HepG2 (cell line): ENCODE results near the gene ARMH4. TPM values are rescaled to one million over a fixed set of nuclear protein-coding genes. Genes with fewer than 3 reads are reported as not detected.

ENCODE experiments used
- CENPX ChIP-seq: sonication (generic); formaldehyde crosslinking; IDR thresholded peaks from 2 replicates; pipeline ENCODE4 v1.9.0; 2021; ENCODE audit warnings: mild to moderate bottlenecking, missing genetic modification reagents, moderate library complexity
- CHD2 ChIP-seq: IDR thresholded peaks from 2 replicates; pipeline ENCODE4 v1.6.1; 2011; ENCODE audit warnings: low read depth, low read length, improper control_type of control experiment
- GTF2F1 ChIP-seq: fragments of 150-350 bp; IDR thresholded peaks from 2 replicates; pipeline ENCODE4 v1.6.1; 2014; ENCODE audit warnings: low read length
- HOXD1 ChIP-seq: sonication (generic); formaldehyde crosslinking; IDR thresholded peaks from 2 replicates; pipeline ENCODE4 v1.5.0; 2020; ENCODE audit warnings: missing genetic modification reagents
- MAFF ChIP-seq: IDR thresholded peaks from 2 replicates; pipeline ENCODE4 v1.6.1; 2011; ENCODE audit warnings: low read depth, low read length, improper control_type of control experiment
- MAFK ChIP-seq, 2 experiments: IDR thresholded peaks in 1 of 2; conservative IDR thresholded peaks in 1 of 2; 2 replicates each; pipeline ENCODE4 v1.6.1; 2011; ENCODE audit warnings: improper control_type of control experiment in 2 of 2, low read length in 2 of 2
- NFYC ChIP-seq: IDR thresholded peaks from 2 replicates; pipeline ENCODE4 v1.6.1; 2016; ENCODE audit warnings: missing genetic modification reagents, missing compliant biosample characterization
- NR3C1 ChIP-seq: sonication (generic); formaldehyde crosslinking; IDR thresholded peaks from 2 replicates; pipeline ENCODE4 v1.4.0; 2020; ENCODE audit warnings: missing genetic modification reagents
- SALL2 ChIP-seq: sonication (generic); formaldehyde crosslinking; IDR thresholded peaks from 2 replicates; pipeline ENCODE4 v1.8.1; 2023; ENCODE audit warnings: mild to moderate bottlenecking, missing genetic modification reagents, inconsistent platforms
- SIN3A ChIP-seq: IDR thresholded peaks from 2 replicates; pipeline ENCODE4 v1.6.1; 2011; ENCODE audit warnings: low read depth, mild to moderate bottlenecking, control low read depth, low read length, borderline replicate concordance
- ZKSCAN8 ChIP-seq: IDR thresholded peaks from 2 replicates; pipeline ENCODE4 v1.6.1; 2016; ENCODE audit warnings: borderline replicate concordance, missing genetic modification reagents, missing compliant biosample characterization
- ZNF180 ChIP-seq: sonication (generic); formaldehyde crosslinking; IDR thresholded peaks from 2 replicates; pipeline ENCODE4 v1.4.0; 2020; ENCODE audit warnings: low read depth, missing genetic modification reagents, borderline replicate concordance
- ZNF350 ChIP-seq: sonication (generic); formaldehyde crosslinking; IDR thresholded peaks from 2 replicates; pipeline ENCODE4 v1.4.0; 2020; ENCODE audit warnings: mild to moderate bottlenecking, low read depth, missing genetic modification reagents, borderline replicate concordance
- ZNF451 ChIP-seq: sonication (generic); formaldehyde crosslinking; IDR thresholded peaks from 2 replicates; pipeline ENCODE4 v1.5.0; 2020; ENCODE audit warnings: mild to moderate bottlenecking, missing genetic modification reagents
- ZNF546 ChIP-seq: sonication (generic); formaldehyde crosslinking; conservative IDR thresholded peaks from 2 replicates; pipeline ENCODE4 v1.8.1; 2023; ENCODE audit warnings: mild to moderate bottlenecking, missing genetic modification reagents
- ZNF547 ChIP-seq: sonication (generic); formaldehyde crosslinking; IDR thresholded peaks from 2 replicates; pipeline ENCODE4 v1.5.1; 2020; ENCODE audit warnings: mild to moderate bottlenecking, missing genetic modification reagents
- ZNF567 ChIP-seq: sonication (generic); formaldehyde crosslinking; IDR thresholded peaks from 2 replicates; pipeline ENCODE4 v1.8.1; 2023; ENCODE audit warnings: mild to moderate bottlenecking, missing genetic modification reagents, borderline replicate concordance
- ZNF605 ChIP-seq: sonication (generic); formaldehyde crosslinking; IDR thresholded peaks from 2 replicates; pipeline ENCODE4 v1.8.0; 2022; ENCODE audit warnings: mild to moderate bottlenecking, missing genetic modification reagents
- polyA plus RNA-seq, 8 experiments: library from polyadenylated mRNA; depleted of rRNA in 3 of 8; stranded (reverse) in 7 of 8; unstranded in 1 of 8; fragments of >200 nt; fragmentation: Illumina TruSeq in 4 of 8; extraction: Trizol in 4 of 8; gene quantifications; 2 replicates each; pipeline versions ENCODE4 v1.2.1 to v1.2.3, GENCODE V29; 2011 to 2016; ENCODE audit warnings: low read depth in 4 of 8, missing spikeins in 1 of 8, mixed read lengths in 1 of 8; ENCODE audit not compliant: insufficient read depth in 1 of 8
- total RNA-seq, 5 experiments: library from RNA; depleted of rRNA; stranded (reverse); fragments of >200 nt; fragmentation: Illumina TruSeq; extraction: Trizol; gene quantifications; 2 replicates each; pipeline ENCODE4 v1.2.3, GENCODE V29; 2016; ENCODE audit warnings: low read depth in 1 of 5
- TF ChIP-seq, protein P1 (sequence below): sonication (generic); formaldehyde crosslinking; IDR thresholded peaks from 2 replicates; pipeline ENCODE4 v1.4.0; 2020; ENCODE audit warnings: missing genetic modification reagents
- TF ChIP-seq, protein P2 (sequence below): IDR thresholded peaks from 2 replicates; pipeline ENCODE4 v1.4.0; 2020; ENCODE audit warnings: mild to moderate bottlenecking, missing genetic modification reagents
- TF ChIP-seq, protein P3 (sequence below): IDR thresholded peaks from 2 replicates; pipeline ENCODE4 v1.6.1; 2016; ENCODE audit warnings: low read depth
- TF ChIP-seq, protein P4 (sequence below): sonication (generic); formaldehyde crosslinking; IDR thresholded peaks from 2 replicates; pipeline ENCODE4 v1.4.0; 2020; ENCODE audit warnings: missing genetic modification reagents
- TF ChIP-seq, protein P5 (sequence below): sonication (generic); formaldehyde crosslinking; IDR thresholded peaks from 2 replicates; pipeline ENCODE4 v1.5.0; 2020; ENCODE audit warnings: mild to moderate bottlenecking, missing genetic modification reagents

ARMH4 gene
- total and polyA plus RNA-seq, 2 of the 13 experiments (the other 11 are each of a cell fraction or from before 2014, with no cell fraction given) = 0.02 to 0.18 TPM

DNA sequence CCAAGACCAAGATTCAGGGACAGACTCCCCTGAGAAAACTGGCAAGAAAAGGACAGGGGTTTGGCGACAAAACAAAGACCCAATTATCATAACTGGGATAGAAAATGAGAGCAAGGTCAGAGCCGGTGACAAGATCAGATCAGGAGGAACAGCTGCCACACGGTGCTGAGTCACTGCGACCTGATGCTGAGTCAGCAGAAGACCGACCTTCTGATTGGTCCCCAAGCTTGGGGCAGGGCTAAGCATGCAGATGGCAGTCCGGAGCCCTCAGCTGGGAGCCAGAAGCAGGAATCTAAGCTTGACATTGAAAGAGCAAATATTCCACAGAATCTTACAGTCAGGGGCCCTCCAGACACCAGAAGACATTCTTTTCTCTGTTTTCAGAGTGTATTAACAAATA, 19.1 kb upstream of the ARMH4 start (continued):
- TF ChIP-seq, protein P1, sequence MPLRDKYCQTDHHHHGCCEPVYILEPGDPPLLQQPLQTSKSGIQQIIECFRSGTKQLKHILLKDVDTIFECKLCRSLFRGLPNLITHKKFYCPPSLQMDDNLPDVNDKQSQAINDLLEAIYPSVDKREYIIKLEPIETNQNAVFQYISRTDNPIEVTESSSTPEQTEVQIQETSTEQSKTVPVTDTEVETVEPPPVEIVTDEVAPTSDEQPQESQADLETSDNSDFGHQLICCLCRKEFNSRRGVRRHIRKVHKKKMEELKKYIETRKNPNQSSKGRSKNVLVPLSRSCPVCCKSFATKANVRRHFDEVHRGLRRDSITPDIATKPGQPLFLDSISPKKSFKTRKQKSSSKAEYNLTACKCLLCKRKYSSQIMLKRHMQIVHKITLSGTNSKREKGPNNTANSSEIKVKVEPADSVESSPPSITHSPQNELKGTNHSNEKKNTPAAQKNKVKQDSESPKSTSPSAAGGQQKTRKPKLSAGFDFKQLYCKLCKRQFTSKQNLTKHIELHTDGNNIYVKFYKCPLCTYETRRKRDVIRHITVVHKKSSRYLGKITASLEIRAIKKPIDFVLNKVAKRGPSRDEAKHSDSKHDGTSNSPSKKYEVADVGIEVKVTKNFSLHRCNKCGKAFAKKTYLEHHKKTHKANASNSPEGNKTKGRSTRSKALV (CRISPR knock-in tag) = no peak
- TF ChIP-seq SIN3A = peak; percentile 45; the same call in 1 of the 2 replicates
- no peak for TF ChIP-seq SALL2 (CRISPR knock-in tag)
- no peak for TF ChIP-seq GTF2F1
- TF ChIP-seq, protein P2, sequence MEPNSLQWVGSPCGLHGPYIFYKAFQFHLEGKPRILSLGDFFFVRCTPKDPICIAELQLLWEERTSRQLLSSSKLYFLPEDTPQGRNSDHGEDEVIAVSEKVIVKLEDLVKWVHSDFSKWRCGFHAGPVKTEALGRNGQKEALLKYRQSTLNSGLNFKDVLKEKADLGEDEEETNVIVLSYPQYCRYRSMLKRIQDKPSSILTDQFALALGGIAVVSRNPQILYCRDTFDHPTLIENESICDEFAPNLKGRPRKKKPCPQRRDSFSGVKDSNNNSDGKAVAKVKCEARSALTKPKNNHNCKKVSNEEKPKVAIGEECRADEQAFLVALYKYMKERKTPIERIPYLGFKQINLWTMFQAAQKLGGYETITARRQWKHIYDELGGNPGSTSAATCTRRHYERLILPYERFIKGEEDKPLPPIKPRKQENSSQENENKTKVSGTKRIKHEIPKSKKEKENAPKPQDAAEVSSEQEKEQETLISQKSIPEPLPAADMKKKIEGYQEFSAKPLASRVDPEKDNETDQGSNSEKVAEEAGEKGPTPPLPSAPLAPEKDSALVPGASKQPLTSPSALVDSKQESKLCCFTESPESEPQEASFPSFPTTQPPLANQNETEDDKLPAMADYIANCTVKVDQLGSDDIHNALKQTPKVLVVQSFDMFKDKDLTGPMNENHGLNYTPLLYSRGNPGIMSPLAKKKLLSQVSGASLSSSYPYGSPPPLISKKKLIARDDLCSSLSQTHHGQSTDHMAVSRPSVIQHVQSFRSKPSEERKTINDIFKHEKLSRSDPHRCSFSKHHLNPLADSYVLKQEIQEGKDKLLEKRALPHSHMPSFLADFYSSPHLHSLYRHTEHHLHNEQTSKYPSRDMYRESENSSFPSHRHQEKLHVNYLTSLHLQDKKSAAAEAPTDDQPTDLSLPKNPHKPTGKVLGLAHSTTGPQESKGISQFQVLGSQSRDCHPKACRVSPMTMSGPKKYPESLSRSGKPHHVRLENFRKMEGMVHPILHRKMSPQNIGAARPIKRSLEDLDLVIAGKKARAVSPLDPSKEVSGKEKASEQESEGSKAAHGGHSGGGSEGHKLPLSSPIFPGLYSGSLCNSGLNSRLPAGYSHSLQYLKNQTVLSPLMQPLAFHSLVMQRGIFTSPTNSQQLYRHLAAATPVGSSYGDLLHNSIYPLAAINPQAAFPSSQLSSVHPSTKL (CRISPR knock-in tag) = peak; percentile 73
- TF ChIP-seq HOXD1 (CRISPR knock-in tag) = no peak
- peak; percentile 100 for TF ChIP-seq MAFF
- TF ChIP-seq ZNF567 = no peak
- TF ChIP-seq ZNF605 (CRISPR knock-in tag) = no peak
- peak; percentile 100 for TF ChIP-seq MAFK (conservative IDR thresholded peaks at IDR 0.05 in 1 of 2, IDR thresholded peaks at IDR 0.05 in 1 of 2; ENCODE audit: low read length in 2 of 2)
- TF ChIP-seq, protein P3, sequence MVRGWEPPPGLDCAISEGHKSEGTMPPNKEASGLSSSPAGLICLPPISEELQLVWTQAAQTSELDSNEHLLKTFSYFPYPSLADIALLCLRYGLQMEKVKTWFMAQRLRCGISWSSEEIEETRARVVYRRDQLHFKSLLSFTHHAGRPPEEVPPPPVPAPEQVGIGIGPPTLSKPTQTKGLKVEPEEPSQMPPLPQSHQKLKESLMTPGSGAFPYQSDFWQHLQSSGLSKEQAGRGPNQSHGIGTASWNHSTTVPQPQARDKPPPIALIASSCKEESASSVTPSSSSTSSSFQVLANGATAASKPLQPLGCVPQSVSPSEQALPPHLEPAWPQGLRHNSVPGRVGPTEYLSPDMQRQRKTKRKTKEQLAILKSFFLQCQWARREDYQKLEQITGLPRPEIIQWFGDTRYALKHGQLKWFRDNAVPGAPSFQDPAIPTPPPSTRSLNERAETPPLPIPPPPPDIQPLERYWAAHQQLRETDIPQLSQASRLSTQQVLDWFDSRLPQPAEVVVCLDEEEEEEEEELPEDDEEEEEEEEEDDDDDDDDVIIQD (CRISPR knock-in tag) = no peak
- no peak for TF ChIP-seq CHD2
- no peak for TF ChIP-seq CENPX (CRISPR knock-in tag)
- TF ChIP-seq, protein P4, sequence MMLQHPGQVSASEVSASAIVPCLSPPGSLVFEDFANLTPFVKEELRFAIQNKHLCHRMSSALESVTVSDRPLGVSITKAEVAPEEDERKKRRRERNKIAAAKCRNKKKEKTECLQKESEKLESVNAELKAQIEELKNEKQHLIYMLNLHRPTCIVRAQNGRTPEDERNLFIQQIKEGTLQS = no peak
- TF ChIP-seq, protein P5, sequence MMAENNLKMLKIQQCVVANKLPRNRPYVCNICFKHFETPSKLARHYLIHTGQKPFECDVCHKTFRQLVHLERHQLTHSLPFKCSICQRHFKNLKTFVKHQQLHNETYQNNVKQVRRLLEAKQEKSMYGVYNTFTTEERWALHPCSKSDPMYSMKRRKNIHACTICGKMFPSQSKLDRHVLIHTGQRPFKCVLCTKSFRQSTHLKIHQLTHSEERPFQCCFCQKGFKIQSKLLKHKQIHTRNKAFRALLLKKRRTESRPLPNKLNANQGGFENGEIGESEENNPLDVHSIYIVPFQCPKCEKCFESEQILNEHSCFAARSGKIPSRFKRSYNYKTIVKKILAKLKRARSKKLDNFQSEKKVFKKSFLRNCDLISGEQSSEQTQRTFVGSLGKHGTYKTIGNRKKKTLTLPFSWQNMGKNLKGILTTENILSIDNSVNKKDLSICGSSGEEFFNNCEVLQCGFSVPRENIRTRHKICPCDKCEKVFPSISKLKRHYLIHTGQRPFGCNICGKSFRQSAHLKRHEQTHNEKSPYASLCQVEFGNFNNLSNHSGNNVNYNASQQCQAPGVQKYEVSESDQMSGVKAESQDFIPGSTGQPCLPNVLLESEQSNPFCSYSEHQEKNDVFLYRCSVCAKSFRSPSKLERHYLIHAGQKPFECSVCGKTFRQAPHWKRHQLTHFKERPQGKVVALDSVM (CRISPR knock-in tag) = no peak
- TF ChIP-seq ZNF350 (CRISPR knock-in tag) = no peak
- no peak for TF ChIP-seq ZNF547 (CRISPR knock-in tag)
- TF ChIP-seq NFYC (CRISPR knock-in tag) = peak; percentile 72
- no peak for TF ChIP-seq ZNF451 (CRISPR knock-in tag)
- no peak for TF ChIP-seq ZNF546 (CRISPR knock-in tag)
- no peak for TF ChIP-seq NR3C1 (CRISPR knock-in tag)
- TF ChIP-seq ZNF180 (CRISPR knock-in tag) = no peak
- TF ChIP-seq ZKSCAN8 (CRISPR knock-in tag) = no peak
